ENCODE data around the gene ERCC4.

Gene ERCC4

DNA sequence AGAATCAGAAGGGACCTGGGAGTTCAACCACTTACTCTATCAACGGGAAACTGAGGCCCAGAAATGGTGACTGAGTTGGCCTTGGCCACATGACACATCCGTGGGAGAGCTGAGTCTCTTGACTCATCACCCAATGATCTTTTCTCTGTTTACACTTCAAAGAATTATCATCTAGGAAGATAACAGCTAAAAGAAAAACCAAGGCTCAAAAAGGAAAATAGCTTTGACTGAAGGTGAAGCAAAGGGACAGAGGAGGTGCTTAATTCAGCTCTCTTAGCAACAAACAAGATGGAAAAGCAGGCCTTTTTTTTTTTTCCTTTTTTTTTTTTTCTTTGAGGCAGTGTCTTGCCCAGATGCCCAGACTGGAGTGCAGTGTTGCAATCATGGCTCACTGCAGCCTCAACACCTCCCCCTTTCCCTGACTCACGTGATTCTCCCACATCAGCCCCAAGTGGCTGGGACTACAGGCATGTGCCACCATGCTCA is 16.7 kb downstream of the ERCC4 start:
- TF ChIP-seq FOXP2 (optimal IDR thresholded peaks at IDR 0.05; ENCODE audit: borderline replicate concordance, extremely low read depth, extremely low read length, insufficient read depth) (no peak), TAF1 (IDR thresholded peaks at IDR 0.05; ENCODE audit: borderline replicate concordance, insufficient read depth, low read length) (no peak)

DNA sequence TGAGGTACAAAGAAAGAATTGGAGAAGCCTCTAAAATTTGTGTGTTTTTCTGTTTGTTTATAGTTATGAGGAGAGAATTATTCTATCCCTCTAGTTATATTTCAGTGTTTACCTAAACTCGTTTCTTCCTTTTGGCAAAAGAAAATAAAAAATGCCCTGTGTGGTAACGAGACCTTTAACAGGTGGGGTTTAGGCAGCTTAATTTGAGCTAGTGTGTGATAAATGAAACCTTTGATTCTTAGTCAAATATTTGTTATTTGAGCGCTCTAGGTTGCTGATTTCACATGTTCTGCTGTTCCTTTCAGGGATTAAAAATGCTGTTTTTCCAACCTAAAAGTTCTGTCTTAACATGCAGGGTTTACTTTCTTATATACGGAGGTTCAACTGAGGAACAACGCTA is 17.5 kb downstream of the ERCC4 start:
- TF ChIP-seq POLR2AphosphoS5 (IDR thresholded peaks at IDR 0.05; ENCODE audit: low read depth, low read length) (no peak), TAF1 (IDR thresholded peaks at IDR 0.05; ENCODE audit: borderline replicate concordance, insufficient read depth, low read length) (no peak), FOXP2 (optimal IDR thresholded peaks at IDR 0.05; ENCODE audit: borderline replicate concordance, extremely low read depth, extremely low read length, insufficient read depth) (no peak), SIN3A (IDR thresholded peaks at IDR 0.05; ENCODE audit: borderline replicate concordance, insufficient read depth, low read length) (no peak)
- TF ChIP-seq, protein P1, sequence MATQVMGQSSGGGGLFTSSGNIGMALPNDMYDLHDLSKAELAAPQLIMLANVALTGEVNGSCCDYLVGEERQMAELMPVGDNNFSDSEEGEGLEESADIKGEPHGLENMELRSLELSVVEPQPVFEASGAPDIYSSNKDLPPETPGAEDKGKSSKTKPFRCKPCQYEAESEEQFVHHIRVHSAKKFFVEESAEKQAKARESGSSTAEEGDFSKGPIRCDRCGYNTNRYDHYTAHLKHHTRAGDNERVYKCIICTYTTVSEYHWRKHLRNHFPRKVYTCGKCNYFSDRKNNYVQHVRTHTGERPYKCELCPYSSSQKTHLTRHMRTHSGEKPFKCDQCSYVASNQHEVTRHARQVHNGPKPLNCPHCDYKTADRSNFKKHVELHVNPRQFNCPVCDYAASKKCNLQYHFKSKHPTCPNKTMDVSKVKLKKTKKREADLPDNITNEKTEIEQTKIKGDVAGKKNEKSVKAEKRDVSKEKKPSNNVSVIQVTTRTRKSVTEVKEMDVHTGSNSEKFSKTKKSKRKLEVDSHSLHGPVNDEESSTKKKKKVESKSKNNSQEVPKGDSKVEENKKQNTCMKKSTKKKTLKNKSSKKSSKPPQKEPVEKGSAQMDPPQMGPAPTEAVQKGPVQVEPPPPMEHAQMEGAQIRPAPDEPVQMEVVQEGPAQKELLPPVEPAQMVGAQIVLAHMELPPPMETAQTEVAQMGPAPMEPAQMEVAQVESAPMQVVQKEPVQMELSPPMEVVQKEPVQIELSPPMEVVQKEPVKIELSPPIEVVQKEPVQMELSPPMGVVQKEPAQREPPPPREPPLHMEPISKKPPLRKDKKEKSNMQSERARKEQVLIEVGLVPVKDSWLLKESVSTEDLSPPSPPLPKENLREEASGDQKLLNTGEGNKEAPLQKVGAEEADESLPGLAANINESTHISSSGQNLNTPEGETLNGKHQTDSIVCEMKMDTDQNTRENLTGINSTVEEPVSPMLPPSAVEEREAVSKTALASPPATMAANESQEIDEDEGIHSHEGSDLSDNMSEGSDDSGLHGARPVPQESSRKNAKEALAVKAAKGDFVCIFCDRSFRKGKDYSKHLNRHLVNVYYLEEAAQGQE (IDR thresholded peaks at IDR 0.05; ENCODE audit: insufficient read depth in 1 of 2, low read depth in 2 of 2, low read length in 2 of 2), result no peak

DNA sequence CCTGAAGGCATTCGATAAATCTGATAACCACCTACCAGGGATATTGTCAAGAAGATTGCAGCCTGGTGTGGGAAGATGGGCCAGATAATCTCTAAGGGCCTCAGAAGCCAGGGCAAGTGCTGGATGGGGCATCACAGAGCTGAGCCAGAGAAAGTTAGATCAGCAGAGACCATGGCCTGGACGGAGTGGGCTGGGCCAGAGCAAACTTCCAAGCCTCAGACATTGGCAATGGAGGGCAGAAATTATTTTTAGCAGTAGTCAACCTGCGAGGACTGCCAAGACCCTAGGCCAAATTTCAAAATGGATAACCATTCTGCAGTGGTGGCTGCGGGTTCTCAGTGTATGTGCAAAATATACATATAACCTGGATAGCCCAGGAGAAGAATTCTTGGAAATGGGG is 18.5 kb downstream of the ERCC4 start:
- TF ChIP-seq SIN3A (IDR thresholded peaks at IDR 0.05; ENCODE audit: borderline replicate concordance, insufficient read depth, low read length) (no peak), TAF1 (IDR thresholded peaks at IDR 0.05; ENCODE audit: borderline replicate concordance, insufficient read depth, low read length) (no peak), POLR2AphosphoS5 (IDR thresholded peaks at IDR 0.05; ENCODE audit: low read depth, low read length) (no peak), FOXP2 (optimal IDR thresholded peaks at IDR 0.05; ENCODE audit: borderline replicate concordance, extremely low read depth, extremely low read length, insufficient read depth) (no peak)
- TF ChIP-seq, protein P1 (IDR thresholded peaks at IDR 0.05; ENCODE audit: insufficient read depth in 1 of 2, low read depth in 2 of 2, low read length in 2 of 2), result no peak

DNA sequence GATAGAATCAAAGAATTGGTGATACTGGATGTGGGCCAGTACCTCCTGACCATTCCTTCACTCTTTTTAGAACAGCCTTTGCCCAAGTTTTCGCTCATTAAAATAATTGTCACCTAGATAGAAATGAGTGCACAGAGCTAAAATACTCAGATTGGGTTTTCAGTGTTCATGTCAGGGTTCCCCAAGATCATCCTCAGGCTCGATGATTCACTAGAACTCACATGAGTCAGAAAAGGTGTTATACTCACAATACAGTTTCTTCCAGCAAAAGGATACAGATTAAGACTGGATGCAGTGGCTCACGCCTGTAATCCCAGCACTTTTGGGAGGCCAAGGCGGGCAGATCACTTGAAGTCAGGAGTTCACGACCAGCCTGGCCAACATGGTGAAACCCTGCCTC is 19.9 kb downstream of the ERCC4 start:
- TF ChIP-seq TAF1 (IDR thresholded peaks at IDR 0.05; ENCODE audit: borderline replicate concordance, insufficient read depth, low read length) (no peak), FOXP2 (optimal IDR thresholded peaks at IDR 0.05; ENCODE audit: borderline replicate concordance, extremely low read depth, extremely low read length, insufficient read depth) (no peak), POLR2AphosphoS5 (IDR thresholded peaks at IDR 0.05; ENCODE audit: low read depth, low read length) (no peak), SIN3A (IDR thresholded peaks at IDR 0.05; ENCODE audit: borderline replicate concordance, insufficient read depth, low read length) (no peak)
- TF ChIP-seq, protein P1 (IDR thresholded peaks at IDR 0.05; ENCODE audit: insufficient read depth in 1 of 2, low read depth in 2 of 2, low read length in 2 of 2), result no peak

DNA sequence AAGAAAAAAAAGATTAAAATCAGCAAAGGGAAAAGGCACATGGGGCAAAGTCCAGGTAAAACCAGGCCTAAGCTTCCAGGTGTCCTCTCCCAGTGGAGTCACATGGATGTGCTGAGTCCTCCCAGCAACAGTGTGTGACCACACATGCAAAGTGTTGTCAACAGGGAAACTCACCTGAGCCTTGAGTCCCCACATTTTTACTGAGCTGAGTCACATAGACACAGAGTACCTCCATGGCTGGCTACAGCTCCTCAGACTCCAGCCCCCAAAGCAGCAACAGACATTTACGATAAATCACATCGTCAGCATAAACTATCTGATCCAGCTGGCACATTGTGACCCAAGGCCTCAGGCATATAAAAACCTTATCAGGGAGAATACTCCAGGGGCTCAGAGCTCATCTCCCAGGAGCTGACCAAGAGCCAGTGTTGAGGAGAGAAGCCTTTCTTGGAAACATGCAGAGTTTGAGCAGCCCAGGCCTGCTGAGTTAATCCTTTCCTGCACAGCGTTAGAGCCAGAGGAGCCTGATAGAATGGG is 20.5 kb downstream of the ERCC4 start:
- no peak for TF ChIP-seq POLR2AphosphoS5 (IDR thresholded peaks at IDR 0.05; ENCODE audit: low read depth, low read length)
- no peak for TF ChIP-seq FOXP2 (optimal IDR thresholded peaks at IDR 0.05; ENCODE audit: borderline replicate concordance, extremely low read depth, extremely low read length, insufficient read depth)
- TF ChIP-seq TAF1 (IDR thresholded peaks at IDR 0.05; ENCODE audit: borderline replicate concordance, insufficient read depth, low read length), result no peak
- TF ChIP-seq, protein P1 (IDR thresholded peaks at IDR 0.05; ENCODE audit: insufficient read depth in 1 of 2, low read depth in 2 of 2, low read length in 2 of 2), result no peak

All from PFSK-1 (cell line).